Gastrocnemius medialis (tissue), 4 donors: ENCODE data around the gene MMP24. TPM values are rescaled to one million over a fixed set of nuclear protein-coding genes. Genes with fewer than 3 reads are reported as not detected.

Experiments used
- ATAC-seq, 2 donors: fragments of 150-250 bp; one replicate each; pipeline ENCODE4 v1.9.1; 2016
- DNase-seq, 2 donors: peaks; one replicate each; pipeline ENCODE4 v3.0.0-alpha.2; 2019
- H3K27ac ChIP-seq, 4 donors: fragments of 200-600 bp; sonication (generic); 1 replicate in 1 of 4; 2 replicates in 3 of 4; pipeline ENCODE4 v1.5.1; 2016 to 2018; ENCODE audit warnings: mild to moderate bottlenecking in 2 of 4, moderate library complexity in 1 of 4
- H3K27me3 ChIP-seq, 3 donors: fragments of 200-600 bp; sonication (generic) in 2 of 3; 1 replicate in 1 of 3; 2 replicates in 2 of 3; pipeline versions ENCODE4 v1.5.1 to v1.6.0; 2016 to 2019; ENCODE audit warnings: mild to moderate bottlenecking in 1 of 3, moderate library complexity in 1 of 3
- H3K36me3 ChIP-seq, 2 donors: fragments of 200-600 bp; sonication (generic) in 1 of 2; one replicate each; pipeline ENCODE4 v1.5.1; 2017 to 2018
- H3K4me1 ChIP-seq, 2 donors: fragments of 200-600 bp; sonication (generic) in 1 of 2; one replicate each; pipeline ENCODE4 v1.5.1; 2016 to 2017; ENCODE audit warnings: mild to moderate bottlenecking in 2 of 2
- H3K4me3 ChIP-seq, 4 donors: fragments of 200-600 bp; sonication (generic) in 3 of 4; 1 replicate in 1 of 4; 2 replicates in 3 of 4; pipeline ENCODE4 v1.5.1; 2016 to 2019; ENCODE audit warnings: mild to moderate bottlenecking in 2 of 4
- H3K9me3 ChIP-seq, 3 donors: fragments of 200-600 bp; sonication (generic) in 2 of 3; 1 replicate in 1 of 3; 2 replicates in 2 of 3; pipeline ENCODE4 v1.5.1; 2016 to 2019
- POLR2A ChIP-seq, 2 donors: fragments of 450-650 bp; IDR thresholded peaks; one replicate each; pipeline ENCODE4 v1.6.1; 2017; ENCODE audit warnings: antibody characterized with exemption in 2 of 2, mild to moderate bottlenecking in 2 of 2, moderate library complexity in 2 of 2
- in situ Hi-C, 4 donors: fragments of 200-750 bp; cut with MboI; loops; one replicate each; pipeline versions ENCODE4 v1.15.0 to v1.8.0; 2017; ENCODE audit warnings: low sequenced_read_pairs in 4 of 4
- intact Hi-C: fragments of 100-400 bp; cut with DNase I; formaldehyde crosslinking; loops from one replicate; pipeline ENCODE4 v1.15.1; 2023; ENCODE audit warnings: low total_unique reads
- total RNA-seq, 4 donors: library from RNA; depleted of rRNA; stranded (reverse); fragments of >200 nt; gene quantifications; one replicate each; pipeline versions ENCODE4 v1.1.0 to v1.2.3, GENCODE V29; 2016
- TF ChIP-seq, protein P1 (sequence below), 5 experiments: fragments of 450-650 bp in 3 of 5; fragments of 200-600 bp in 2 of 5; sonication (generic) in 2 of 5; IDR thresholded peaks in 4 of 5; conservative IDR thresholded peaks in 1 of 5; 1 replicate in 4 of 5; 2 replicates in 1 of 5; pipeline ENCODE4 v1.5.1; 2016 to 2019; ENCODE audit warnings: antibody characterized with exemption in 5 of 5, mild to moderate bottlenecking in 3 of 5, moderate library complexity in 3 of 5

The MMP24 gene
- total RNA-seq, 4 donors from 2014 or later = 0.07 to 0.10 TPM; not detected in 2

DNA sequence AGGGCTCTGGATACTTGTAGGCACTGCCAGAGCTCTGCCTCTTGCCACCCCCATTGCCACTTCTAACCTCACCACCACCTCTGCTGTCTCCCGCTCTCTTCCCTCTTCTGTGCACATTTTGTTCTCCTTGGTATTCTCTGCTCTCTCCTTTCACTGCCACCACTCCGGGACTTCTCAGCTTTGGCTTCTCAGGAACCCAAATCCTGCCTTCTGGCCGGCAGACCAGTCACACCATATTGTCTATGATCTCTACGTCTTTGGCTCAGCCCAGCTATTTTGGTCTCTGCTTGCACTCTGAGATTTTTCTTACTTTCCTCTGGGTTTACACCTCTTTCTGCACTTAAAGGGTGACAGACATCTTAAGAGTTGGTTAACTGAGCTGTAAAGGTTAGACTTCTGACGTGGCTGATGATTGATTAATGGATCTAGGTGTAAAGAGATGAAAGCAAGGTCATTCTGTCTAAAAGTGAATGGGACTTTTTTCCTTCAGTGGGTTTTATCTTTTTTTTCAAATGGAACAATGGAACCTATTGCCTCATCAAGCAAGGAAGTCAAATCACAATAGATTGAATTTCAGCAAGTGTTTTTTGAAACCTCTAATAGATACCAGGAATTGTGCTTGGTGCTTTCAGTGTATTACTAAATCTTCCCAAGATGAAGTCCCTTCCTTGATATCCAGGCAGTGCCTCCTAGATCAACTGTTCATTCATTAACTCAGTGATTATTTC lies 13.8 kb downstream of the MMP24 start:
- no peak for ATAC-seq
- DNase-seq = no peak
- Histone ChIP-seq H3K27me3 (no peaks in the 10 kb centered on the region), H3K36me3 (no peaks in the 10 kb centered on the region), H3K9me3 (no peaks in the 10 kb centered on the region), H3K4me3 (no peak overlapping the region), H3K27ac (no peak overlapping the region), H3K4me1 (no peaks in the 10 kb centered on the region)
- intact Hi-C loops = no loop called here
- in situ Hi-C loops = no loop called here
- TF ChIP-seq POLR2A (IDR thresholded peaks at IDR 0.05) = no peak
- TF ChIP-seq, protein P1, sequence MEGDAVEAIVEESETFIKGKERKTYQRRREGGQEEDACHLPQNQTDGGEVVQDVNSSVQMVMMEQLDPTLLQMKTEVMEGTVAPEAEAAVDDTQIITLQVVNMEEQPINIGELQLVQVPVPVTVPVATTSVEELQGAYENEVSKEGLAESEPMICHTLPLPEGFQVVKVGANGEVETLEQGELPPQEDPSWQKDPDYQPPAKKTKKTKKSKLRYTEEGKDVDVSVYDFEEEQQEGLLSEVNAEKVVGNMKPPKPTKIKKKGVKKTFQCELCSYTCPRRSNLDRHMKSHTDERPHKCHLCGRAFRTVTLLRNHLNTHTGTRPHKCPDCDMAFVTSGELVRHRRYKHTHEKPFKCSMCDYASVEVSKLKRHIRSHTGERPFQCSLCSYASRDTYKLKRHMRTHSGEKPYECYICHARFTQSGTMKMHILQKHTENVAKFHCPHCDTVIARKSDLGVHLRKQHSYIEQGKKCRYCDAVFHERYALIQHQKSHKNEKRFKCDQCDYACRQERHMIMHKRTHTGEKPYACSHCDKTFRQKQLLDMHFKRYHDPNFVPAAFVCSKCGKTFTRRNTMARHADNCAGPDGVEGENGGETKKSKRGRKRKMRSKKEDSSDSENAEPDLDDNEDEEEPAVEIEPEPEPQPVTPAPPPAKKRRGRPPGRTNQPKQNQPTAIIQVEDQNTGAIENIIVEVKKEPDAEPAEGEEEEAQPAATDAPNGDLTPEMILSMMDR (IDR thresholded peaks at IDR 0.05 in 4 of 5, conservative IDR thresholded peaks at IDR 0.05 in 1 of 5) = no peak

DNA sequence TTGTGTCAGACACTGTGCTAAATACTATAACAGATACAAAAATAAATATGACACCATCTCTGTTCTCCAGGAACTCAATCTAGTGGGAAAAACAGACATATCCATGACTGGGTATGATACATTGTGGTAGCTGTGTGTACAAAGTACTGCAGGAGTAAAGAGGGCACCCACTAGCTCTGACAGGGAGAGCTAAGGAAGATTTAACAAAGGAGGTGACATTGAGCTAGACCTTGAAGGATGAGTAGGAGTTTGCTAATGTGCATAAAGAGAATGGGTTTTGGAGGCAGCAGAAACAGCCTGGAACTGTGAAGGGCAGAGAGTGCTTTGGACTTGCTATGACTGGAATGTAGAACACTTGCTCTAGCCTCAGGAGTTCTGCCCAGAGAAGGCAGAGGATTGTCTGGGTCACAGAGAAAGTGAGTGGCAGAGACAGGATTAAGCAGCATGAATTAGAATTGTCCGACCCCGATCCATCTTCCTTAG lies 14.4 kb downstream of the MMP24 start:
- no peak overlapping the region for H3K27ac ChIP-seq
- intact Hi-C loops (no loop called here), in situ Hi-C loops (no loop called here)
- H3K9me3 ChIP-seq = no peaks in the 10 kb centered on the region
- DNase-seq = no peak
- no peaks in the 10 kb centered on the region for H3K4me1 ChIP-seq
- H3K36me3 ChIP-seq = no peaks in the 10 kb centered on the region
- no peak for TF ChIP-seq POLR2A (IDR thresholded peaks at IDR 0.05)
- TF ChIP-seq, protein P1 (IDR thresholded peaks at IDR 0.05 in 4 of 5, conservative IDR thresholded peaks at IDR 0.05 in 1 of 5) = no peak
- no peaks in the 10 kb centered on the region for H3K27me3 ChIP-seq
- ATAC-seq = no peak
- H3K4me3 ChIP-seq = no peak overlapping the region

DNA sequence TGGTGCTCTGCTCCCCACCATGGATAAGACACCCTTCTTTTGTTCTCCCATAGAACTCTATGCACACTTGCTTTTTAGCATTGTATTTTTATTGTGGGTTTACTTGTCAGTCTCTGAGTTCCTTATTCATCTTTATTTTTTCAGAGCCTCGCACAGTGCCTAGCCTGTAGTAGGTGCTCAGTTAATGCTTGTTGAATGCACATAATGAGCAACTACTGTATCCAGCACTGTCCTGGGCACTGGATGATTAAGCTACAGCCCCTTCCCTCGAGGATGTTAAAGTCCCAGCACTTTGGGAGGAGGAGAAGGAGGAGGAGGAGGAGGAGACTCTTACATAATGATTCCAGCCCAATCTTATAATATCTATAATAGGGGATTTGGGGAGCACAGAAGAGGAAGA lies 16.8 kb downstream of the MMP24 start:
- Histone ChIP-seq H3K27me3 (no peaks in the 10 kb centered on the region), H3K36me3 (no peaks in the 10 kb centered on the region), H3K9me3 (no peaks in the 10 kb centered on the region), H3K4me1 (no peaks in the 10 kb centered on the region), H3K4me3 (no peak overlapping the region), H3K27ac (no peak overlapping the region)
- no peak for DNase-seq
- TF ChIP-seq, protein P1 (IDR thresholded peaks at IDR 0.05 in 4 of 5, conservative IDR thresholded peaks at IDR 0.05 in 1 of 5) = no peak
- TF ChIP-seq POLR2A (IDR thresholded peaks at IDR 0.05) = no peak
- intact Hi-C loops (no loop called here), in situ Hi-C loops (no loop called here)
- no peak for ATAC-seq

GRCh38 chr20:35243986-35244385 lies 17.5 kb downstream of the MMP24 start:
- intact Hi-C loops (no loop called here), in situ Hi-C loops (no loop called here)
- no peak for ATAC-seq
- H3K4me1 ChIP-seq = no peaks in the 10 kb centered on the region
- H3K27ac ChIP-seq = no peak overlapping the region
- no peaks in the 10 kb centered on the region for H3K27me3 ChIP-seq
- no peaks in the 10 kb centered on the region for H3K36me3 ChIP-seq
- no peak for DNase-seq
- no peak for TF ChIP-seq POLR2A (IDR thresholded peaks at IDR 0.05)
- TF ChIP-seq, protein P1 (IDR thresholded peaks at IDR 0.05 in 4 of 5, conservative IDR thresholded peaks at IDR 0.05 in 1 of 5) = no peak
- H3K4me3 ChIP-seq = no peak overlapping the region
- H3K9me3 ChIP-seq = no peaks in the 10 kb centered on the region
